ENCODE measurements around the gene RAPGEFL1. TPM values are rescaled to one million over a fixed set of nuclear protein-coding genes. Genes with fewer than 3 reads are reported as not detected.
"Not testable (repeated sequence)": the region's sequence is repeated elsewhere in the genome, so short reads cannot be mapped to it uniquely, and the experiment has no call there.

The RAPGEFL1 gene
- polyA plus RNA-seq, 6 donors from 2014 or later, result 0.10 to 0.56 (median 0.43) TPM; not detected in 2

DNA sequence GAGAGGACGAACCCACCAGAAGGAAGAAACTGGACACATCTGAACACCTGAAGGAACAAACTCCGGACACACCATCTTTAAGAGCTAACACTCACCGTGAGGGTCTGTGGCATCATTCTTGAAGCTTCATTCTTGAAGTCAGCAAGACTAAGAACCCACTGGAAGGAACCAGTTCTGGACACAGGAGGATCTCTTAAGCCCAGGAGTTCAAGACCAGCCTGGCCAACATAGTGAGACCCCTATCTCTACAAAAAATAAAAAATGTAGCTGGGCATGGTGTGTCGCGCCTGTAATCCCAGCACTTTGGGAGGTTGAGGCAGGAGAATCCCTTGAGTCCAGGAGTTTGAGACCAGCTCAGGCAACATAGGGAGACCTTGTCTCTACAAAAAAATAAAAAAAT is 21.3 kb downstream of the RAPGEFL1 start:
- Mint-ChIP-seq H3K27me3 (peaks cover 8 to 17% (median 12%) of the 10 kb centered on the region in 3 donors), H3K9me3 (peaks cover 0 to 3% (median 0%) of the 10 kb centered on the region in 7 donors), H3K4me1 (peaks cover 0 to 5% (median 4%) of the 10 kb centered on the region in 3 donors), H3K27ac (no peak overlapping the region), H3K36me3 (no peaks in the 10 kb centered on the region), H3K4me3 (no peak overlapping the region)
- no peak for ATAC-seq (ENCODE audit: low read depth in 2 of 2)
- no peak for DNase-seq

DNA sequence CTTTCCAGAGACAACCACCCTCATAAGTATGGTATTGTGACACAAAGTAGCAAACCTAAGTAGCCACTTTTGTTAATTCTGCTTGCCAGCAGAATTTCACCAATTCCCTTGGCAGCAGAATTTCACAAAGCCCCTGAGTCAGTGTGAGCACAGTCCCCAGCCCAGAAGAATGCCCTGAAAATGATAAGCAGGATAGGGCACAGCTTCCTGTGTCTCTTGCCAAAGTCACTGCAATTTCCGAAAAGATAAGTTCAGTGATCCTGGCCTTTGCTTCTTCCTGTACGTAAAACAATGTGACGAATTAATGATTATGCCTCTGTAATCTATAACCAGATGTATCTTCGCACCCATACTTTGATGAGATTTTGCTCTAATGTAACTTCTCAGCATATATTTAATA is 25.9 kb downstream of the RAPGEFL1 start:
- H3K27me3 Mint-ChIP-seq, result peaks cover 0 to 9% (median 5%) of the 10 kb centered on the region in 3 donors
- H3K4me1 Mint-ChIP-seq, result peaks cover 0 to 5% (median 4%) of the 10 kb centered on the region in 3 donors
- no peaks in the 10 kb centered on the region for H3K36me3 Mint-ChIP-seq
- DNase-seq (no peak), ATAC-seq (ENCODE audit: low read depth in 2 of 2) (no peak)
- no peaks in the 10 kb centered on the region for H3K9me3 Mint-ChIP-seq
- H3K27ac Mint-ChIP-seq, result no peak overlapping the region
- H3K4me3 Mint-ChIP-seq, result no peak overlapping the region

GRCh38 chr17:40206193-40206592 is 28.9 kb downstream of the RAPGEFL1 start:
- not testable (repeated sequence) for H3K9me3 Mint-ChIP-seq; H3K27me3 Mint-ChIP-seq; DNase-seq; H3K36me3 Mint-ChIP-seq; H3K4me1 Mint-ChIP-seq; H3K4me3 Mint-ChIP-seq; H3K27ac Mint-ChIP-seq; ATAC-seq (ENCODE audit: low read depth in 2 of 2)

GRCh38 chr17:40209404-40210093 is 32.3 kb downstream of the RAPGEFL1 start:
- DNase-seq (no peak), ATAC-seq (ENCODE audit: low read depth in 2 of 2) (no peak)
- H3K36me3 Mint-ChIP-seq, result no peaks in the 10 kb centered on the region
- no peaks in the 10 kb centered on the region for H3K9me3 Mint-ChIP-seq
- peak overlapping the region in 1 of 8 donors; percentile 61 for H3K4me3 Mint-ChIP-seq
- no peak overlapping the region for H3K27ac Mint-ChIP-seq
- no peaks in the 10 kb centered on the region for H3K4me1 Mint-ChIP-seq
- H3K27me3 Mint-ChIP-seq, result no peaks in the 10 kb centered on the region

- Mint-ChIP-seq H3K27ac (peak overlapping the region in 1 of 6 donors; percentile 15), H3K4me1 (peaks cover 10 to 14% (median 11%) of the 10 kb centered on the region in 3 donors)
- ATAC-seq (ENCODE audit: low read depth in 2 of 2); DNase-seq; H3K27me3 Mint-ChIP-seq; H3K4me3 Mint-ChIP-seq; H3K36me3 Mint-ChIP-seq; H3K9me3 Mint-ChIP-seq: not testable (repeated sequence)
These were observed 36.6 kb downstream of the RAPGEFL1 start for GRCh38 chr17:40213914-40214313.

- no peaks in the 10 kb centered on the region for H3K9me3 Mint-ChIP-seq
- ATAC-seq (ENCODE audit: low read depth in 2 of 2), result no peak
- no peaks in the 10 kb centered on the region for H3K36me3 Mint-ChIP-seq
- H3K4me1 Mint-ChIP-seq, result peaks cover 26 to 31% (median 28%) of the 10 kb centered on the region in 3 donors
- H3K27me3 Mint-ChIP-seq, result no peaks in the 10 kb centered on the region
- peak overlapping the region; percentile 99 to 100 (median 100) for H3K27ac Mint-ChIP-seq
- no peak for DNase-seq
- H3K4me3 Mint-ChIP-seq, result peak overlapping the region; percentile 83 to 99 (median 92)
These were observed 40.9 kb downstream of the RAPGEFL1 start for GRCh38 chr17:40218006-40218739.

DNA sequence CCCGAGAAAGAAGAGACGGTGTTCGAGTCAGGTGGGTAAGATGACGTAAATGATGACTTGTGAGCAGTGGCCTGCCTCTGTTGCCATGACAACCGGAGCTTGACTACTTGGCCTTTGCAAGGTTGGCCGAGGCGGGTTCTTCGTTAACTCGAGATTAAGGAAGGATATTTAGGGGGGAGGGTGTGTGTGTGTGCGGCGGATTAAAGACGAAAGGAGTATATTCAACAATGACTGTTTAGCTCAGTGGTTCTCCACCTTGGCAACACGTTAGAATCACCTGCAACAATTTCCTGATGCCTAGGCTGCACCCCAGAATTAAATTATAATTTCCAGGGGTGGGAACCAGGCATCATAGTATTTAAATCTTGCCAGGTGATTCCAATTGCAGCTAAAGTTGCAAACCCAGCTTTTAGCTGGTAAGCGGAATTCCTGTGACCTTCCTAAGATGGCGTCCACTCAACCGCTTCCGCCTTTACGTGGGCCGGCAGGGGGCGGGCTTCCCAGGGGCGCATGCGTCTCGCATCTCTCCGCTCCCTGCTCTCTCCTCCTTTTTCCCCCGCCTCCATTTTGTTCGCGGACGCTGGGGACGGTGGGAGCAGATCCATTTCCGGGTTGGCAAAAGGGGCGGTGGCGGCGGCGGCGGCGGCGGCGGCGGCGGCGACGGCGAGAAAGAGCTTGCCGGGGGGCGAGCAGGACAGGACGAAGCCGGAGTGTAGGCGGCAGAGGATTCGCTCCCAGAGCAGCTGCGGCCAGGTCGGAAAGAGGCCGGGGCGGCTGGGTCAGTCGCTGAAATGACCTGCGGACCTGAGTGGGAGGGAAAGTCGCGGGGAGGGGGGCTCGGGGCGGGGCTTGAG is 41.7 kb downstream of the RAPGEFL1 start, which contains the start of gene WIPF2:
TSS of gene WIPF2 (plus strand) at position 565 of the 854 bp plus-strand sequence. CDS start 37,156 bp downstream, outside the sequence.
- peak within 1 kb of the TSS; percentile 83 to 99 (median 92) for H3K4me3 Mint-ChIP-seq
- peaks cover 28 to 35% (median 29%) of the 10 kb centered on the region in 3 donors for H3K4me1 Mint-ChIP-seq
- peak within 1 kb of the TSS; percentile 99 to 100 (median 100) for H3K27ac Mint-ChIP-seq

GRCh38 chr17:40219594-40220338 is 42.5 kb downstream of the RAPGEFL1 start:
- Mint-ChIP-seq H3K4me3 (peak overlapping the region; percentile 83 to 99 (median 92)), H3K4me1 (peaks cover 31 to 41% (median 34%) of the 10 kb centered on the region in 3 donors), H3K9me3 (no peaks in the 10 kb centered on the region), H3K27ac (peak overlapping the region; percentile 62 to 100 (median 100)), H3K36me3 (peaks cover 0 to 4% of the 10 kb centered on the region in 2 donors), H3K27me3 (no peaks in the 10 kb centered on the region)
- ATAC-seq (ENCODE audit: low read depth in 2 of 2) (no peak), DNase-seq (no peak)

More for the DNA sequence above, 41.7 kb downstream of the RAPGEFL1 start, which contains the start of gene WIPF2:
- no peaks in the 10 kb centered on the region for H3K27me3 Mint-ChIP-seq
- ATAC-seq (ENCODE audit: low read depth in 2 of 2) (peak; percentile 82 to 84), DNase-seq (peak; percentile 95)
- no peaks in the 10 kb centered on the region for H3K36me3 Mint-ChIP-seq
- H3K9me3 Mint-ChIP-seq, result no peaks in the 10 kb centered on the region

DNA sequence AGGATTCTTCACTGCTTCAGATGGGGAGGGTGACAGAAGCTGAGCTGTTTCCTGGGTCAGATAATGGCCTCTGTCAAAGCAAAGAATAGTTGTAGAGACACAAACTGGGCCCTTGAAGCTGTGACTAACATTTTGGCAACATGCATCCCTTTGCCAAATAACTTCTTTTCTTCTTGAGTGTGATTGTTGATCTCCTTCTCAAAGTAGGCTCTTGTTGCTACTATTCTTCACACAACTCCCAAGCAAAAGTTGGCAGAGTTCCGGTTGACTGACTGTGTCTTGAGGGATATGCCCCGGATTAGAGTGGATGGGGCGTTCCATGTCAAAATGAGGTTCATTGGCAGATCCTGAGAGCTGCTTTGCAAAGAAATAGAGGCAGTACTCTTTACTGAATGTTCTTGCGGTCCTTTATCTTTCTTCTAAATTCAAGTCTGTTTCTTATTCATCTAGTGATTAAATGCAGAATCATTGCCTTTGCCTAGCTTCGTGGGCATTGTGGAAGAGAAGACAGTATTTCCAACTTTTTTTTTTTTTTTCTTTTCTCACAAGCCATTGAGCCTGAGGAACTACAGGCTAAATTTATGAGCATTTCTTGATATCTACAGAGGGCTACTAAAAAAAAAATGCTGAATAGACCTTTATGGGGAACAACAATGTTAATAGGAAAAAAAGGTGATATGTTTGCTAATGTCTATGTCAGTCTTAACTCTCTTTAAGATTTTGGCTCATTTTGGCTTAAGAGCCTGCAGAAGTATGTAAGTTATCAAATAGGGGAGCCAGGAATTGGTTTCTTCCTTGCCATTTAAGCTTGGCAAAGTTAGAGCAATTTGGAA is 47.7 kb downstream of the RAPGEFL1 start:
- no peaks in the 10 kb centered on the region for H3K9me3 Mint-ChIP-seq
- H3K27me3 Mint-ChIP-seq, result no peaks in the 10 kb centered on the region
- peaks cover 0 to 8% of the 10 kb centered on the region in 2 donors for H3K36me3 Mint-ChIP-seq
- peak overlapping the region in 3 of 6 donors; percentile 3 to 83 (median 48) for H3K27ac Mint-ChIP-seq
- DNase-seq, result no peak
- H3K4me1 Mint-ChIP-seq, result peaks cover 25 to 35% (median 28%) of the 10 kb centered on the region in 3 donors
- H3K4me3 Mint-ChIP-seq, result peak overlapping the region in 1 of 8 donors; percentile 46
- ATAC-seq (ENCODE audit: low read depth in 2 of 2), result no peak

GRCh38 chr17:40229146-40229545 is 51.9 kb downstream of the RAPGEFL1 start:
- not testable (repeated sequence) for ATAC-seq (ENCODE audit: low read depth in 2 of 2); DNase-seq; H3K27me3 Mint-ChIP-seq; H3K36me3 Mint-ChIP-seq; H3K9me3 Mint-ChIP-seq; H3K4me3 Mint-ChIP-seq; H3K27ac Mint-ChIP-seq
- H3K4me1 Mint-ChIP-seq, result peaks cover 22 to 32% (median 29%) of the 10 kb centered on the region in 3 donors

GRCh38 chr17:40230670-40231069 is 53.4 kb downstream of the RAPGEFL1 start:
- Mint-ChIP-seq H3K4me1 (peaks cover 12 to 30% (median 22%) of the 10 kb centered on the region in 3 donors), H3K36me3 (no peaks in the 10 kb centered on the region), H3K27me3 (no peaks in the 10 kb centered on the region), H3K4me3 (no peak overlapping the region), H3K27ac (peak overlapping the region in 2 of 6 donors; percentile 37 to 59), H3K9me3 (no peaks in the 10 kb centered on the region)
- ATAC-seq (ENCODE audit: low read depth in 2 of 2) (no peak), DNase-seq (no peak)

GRCh38 chr17:40231928-40232327 is 54.7 kb downstream of the RAPGEFL1 start:
- not testable (repeated sequence) for DNase-seq; ATAC-seq (ENCODE audit: low read depth in 2 of 2); H3K36me3 Mint-ChIP-seq; H3K4me3 Mint-ChIP-seq; H3K9me3 Mint-ChIP-seq; H3K27me3 Mint-ChIP-seq
- H3K4me1 Mint-ChIP-seq, result peaks cover 12 to 30% (median 28%) of the 10 kb centered on the region in 3 donors
- H3K27ac Mint-ChIP-seq, result peak overlapping the region in 1 of 6 donors; percentile 27
